HepG2 (cell line): Measurements from ENCODE around the gene STX10. TPM values are rescaled to one million over a fixed set of nuclear protein-coding genes. Genes with fewer than 3 reads are reported as not detected.

ENCODE experiments used
- EP300 ChIP-seq, 3 experiments: sonication (generic) in 1 of 3; formaldehyde crosslinking in 1 of 3; IDR thresholded peaks; 2 replicates each; pipeline versions ENCODE4 v1.5.1 to v1.6.1; 2011 to 2020; ENCODE audit warnings: low read depth in 2 of 3, low read length in 2 of 3, borderline replicate concordance in 1 of 3, improper control_type of control experiment in 1 of 3, mild to moderate bottlenecking in 1 of 3, missing genetic modification reagents in 1 of 3, moderate library complexity in 1 of 3
- HNRNPL ChIP-seq: fragments of 200-400 bp; formaldehyde crosslinking; IDR thresholded peaks from 2 replicates; pipeline ENCODE4 v1.6.1; 2017; ENCODE audit warnings: mild to moderate bottlenecking, low read depth, low read length
- KIAA2018 ChIP-seq: sonication (generic); formaldehyde crosslinking; IDR thresholded peaks from 2 replicates; pipeline ENCODE4 v1.5.0; 2020; ENCODE audit warnings: mild to moderate bottlenecking, missing genetic modification reagents, borderline replicate concordance
- NCOR1 ChIP-seq: fragments of 200-600 bp; sonication (generic); IDR thresholded peaks from 2 replicates; pipeline ENCODE4 v1.7.0; 2017; ENCODE audit warnings: antibody characterized with exemption, low read length, borderline replicate concordance
- PITX1 ChIP-seq: sonication (generic); formaldehyde crosslinking; IDR thresholded peaks from 2 replicates; pipeline ENCODE4 v1.5.1; 2020; ENCODE audit warnings: mild to moderate bottlenecking, missing genetic modification reagents
- RBFOX2 ChIP-seq: fragments of 200-400 bp; formaldehyde crosslinking; IDR thresholded peaks from 2 replicates; pipeline ENCODE4 v1.6.1; 2017; ENCODE audit warnings: low read depth, mild to moderate bottlenecking, low read length
- SNAI1 ChIP-seq: sonication (generic); formaldehyde crosslinking; IDR thresholded peaks from 2 replicates; pipeline ENCODE4 v1.5.0; 2020; ENCODE audit warnings: mild to moderate bottlenecking, missing genetic modification reagents, borderline replicate concordance
- THAP11 ChIP-seq: IDR thresholded peaks from 2 replicates; pipeline ENCODE4 v1.6.1; 2016; ENCODE audit warnings: missing biosample characterization, missing genetic modification reagents
- ZNF276 ChIP-seq: sonication (generic); formaldehyde crosslinking; IDR thresholded peaks from 2 replicates; pipeline ENCODE4 v1.4.0; 2020; ENCODE audit warnings: mild to moderate bottlenecking, low read depth, missing genetic modification reagents
- ZNF7 ChIP-seq: IDR thresholded peaks from 2 replicates; pipeline ENCODE4 v1.6.1; 2016; ENCODE audit warnings: missing biosample characterization, missing genetic modification reagents
- ZNF800 ChIP-seq: sonication (generic); formaldehyde crosslinking; IDR thresholded peaks from 2 replicates; pipeline ENCODE4 v1.4.0; 2020; ENCODE audit warnings: missing genetic modification reagents
- ZXDC ChIP-seq: sonication (generic); formaldehyde crosslinking; IDR thresholded peaks from 2 replicates; pipeline ENCODE4 v1.5.0; 2020; ENCODE audit warnings: mild to moderate bottlenecking, missing genetic modification reagents
- polyA plus RNA-seq, 8 experiments: library from polyadenylated mRNA; depleted of rRNA in 3 of 8; stranded (reverse) in 7 of 8; unstranded in 1 of 8; fragments of >200 nt; fragmentation: Illumina TruSeq in 4 of 8; extraction: Trizol in 4 of 8; gene quantifications; 2 replicates each; pipeline versions ENCODE4 v1.2.1 to v1.2.3, GENCODE V29; 2011 to 2016; ENCODE audit warnings: low read depth in 4 of 8, missing spikeins in 1 of 8, mixed read lengths in 1 of 8; ENCODE audit not compliant: insufficient read depth in 1 of 8
- total RNA-seq, 5 experiments: library from RNA; depleted of rRNA; stranded (reverse); fragments of >200 nt; fragmentation: Illumina TruSeq; extraction: Trizol; gene quantifications; 2 replicates each; pipeline ENCODE4 v1.2.3, GENCODE V29; 2016; ENCODE audit warnings: low read depth in 1 of 5

Gene STX10
- total and polyA plus RNA-seq, 2 of the 13 experiments (the other 11 are each of a cell fraction or from before 2014, with no cell fraction given) = 47.9 to 66.4 TPM

- no peak for TF ChIP-seq ZNF276 (CRISPR knock-in tag)
- no peak for TF ChIP-seq ZNF800 (CRISPR knock-in tag)
- peak; percentile 82 for TF ChIP-seq THAP11 (CRISPR knock-in tag)
- TF ChIP-seq RBFOX2 = peak; percentile 72
- no peak for TF ChIP-seq SNAI1 (CRISPR knock-in tag)
- peak in 1 of 2 experiments; percentile 87; a peak in 3 of 4 replicates for TF ChIP-seq EP300 (IDR thresholded peaks at IDR 0.05; ENCODE audit: low read depth in 2 of 2, low read length in 2 of 2)
- peak; percentile 85 for TF ChIP-seq EP300 (CRISPR knock-in tag; IDR thresholded peaks at IDR 0.05; ENCODE audit: borderline replicate concordance)
- no peak; the same call in 1 of the 2 replicates for TF ChIP-seq ZXDC (CRISPR knock-in tag)
- TF ChIP-seq PITX1 (CRISPR knock-in tag) = peak; percentile 74; the same call in 1 of the 2 replicates
- TF ChIP-seq NCOR1 = peak; percentile 60; the same call in 1 of the 2 replicates
- no peak for TF ChIP-seq ZNF7 (CRISPR knock-in tag)
- TF ChIP-seq HNRNPL = 0 out of 2 replicates have a peak, but pooled peaks have one; percentile 14
- no peak for TF ChIP-seq KIAA2018
Observed at GRCh38 chr19:13164343-13165161, 14.4 kb upstream of the STX10 start (continued).
